ENCODE data around the gene IQSEC1.

DNA sequence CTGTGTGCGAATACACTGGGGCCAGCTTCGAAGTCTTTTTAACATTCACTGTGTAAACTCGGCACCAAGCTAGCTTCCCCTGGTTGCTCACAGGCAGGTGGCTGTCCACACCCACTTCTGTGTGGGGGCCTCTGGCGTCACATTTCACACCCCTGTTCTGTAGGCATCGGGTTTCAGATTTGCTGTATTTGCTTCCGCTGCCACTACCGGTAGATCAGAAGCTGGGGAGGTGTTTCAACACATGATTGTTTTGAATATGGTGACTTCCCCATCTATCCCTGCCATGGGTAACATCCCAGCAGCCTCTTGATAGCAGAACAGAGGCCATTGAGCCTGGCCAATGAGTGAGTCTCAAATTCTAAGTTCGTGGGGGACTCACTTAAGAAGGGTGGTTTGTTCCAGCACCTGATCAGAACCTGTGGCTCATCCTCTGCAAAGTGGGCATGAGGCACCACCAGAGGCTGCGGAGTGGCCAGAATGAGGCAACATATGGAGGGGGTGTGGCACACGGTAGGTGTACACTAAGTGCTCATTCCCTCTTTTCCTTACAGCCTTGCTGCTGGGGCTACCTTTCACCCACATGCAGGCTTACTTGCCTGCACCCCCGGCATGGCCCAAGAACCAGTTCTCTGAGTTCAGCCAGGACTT, 61.5 kb downstream of the IQSEC1 start:
- TF ChIP-seq, protein P1, sequence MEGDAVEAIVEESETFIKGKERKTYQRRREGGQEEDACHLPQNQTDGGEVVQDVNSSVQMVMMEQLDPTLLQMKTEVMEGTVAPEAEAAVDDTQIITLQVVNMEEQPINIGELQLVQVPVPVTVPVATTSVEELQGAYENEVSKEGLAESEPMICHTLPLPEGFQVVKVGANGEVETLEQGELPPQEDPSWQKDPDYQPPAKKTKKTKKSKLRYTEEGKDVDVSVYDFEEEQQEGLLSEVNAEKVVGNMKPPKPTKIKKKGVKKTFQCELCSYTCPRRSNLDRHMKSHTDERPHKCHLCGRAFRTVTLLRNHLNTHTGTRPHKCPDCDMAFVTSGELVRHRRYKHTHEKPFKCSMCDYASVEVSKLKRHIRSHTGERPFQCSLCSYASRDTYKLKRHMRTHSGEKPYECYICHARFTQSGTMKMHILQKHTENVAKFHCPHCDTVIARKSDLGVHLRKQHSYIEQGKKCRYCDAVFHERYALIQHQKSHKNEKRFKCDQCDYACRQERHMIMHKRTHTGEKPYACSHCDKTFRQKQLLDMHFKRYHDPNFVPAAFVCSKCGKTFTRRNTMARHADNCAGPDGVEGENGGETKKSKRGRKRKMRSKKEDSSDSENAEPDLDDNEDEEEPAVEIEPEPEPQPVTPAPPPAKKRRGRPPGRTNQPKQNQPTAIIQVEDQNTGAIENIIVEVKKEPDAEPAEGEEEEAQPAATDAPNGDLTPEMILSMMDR (IDR thresholded peaks at IDR 0.05), result no peak
- TF ChIP-seq POLR2A (IDR thresholded peaks at IDR 0.05), result no peak

Data from Peyer's patch (tissue), 4 donors.